OCI-LY3 (cell line): Measurements from ENCODE around the gene IPCEF1.

Experiments used
- H2AFZ ChIP-seq: fragments of 200-600, 300-600 bp; shearing (Covaris generic); 2 replicates; pipeline ENCODE4 v1.6.0; 2014; ENCODE audit warnings: antibody characterized with exemption, low read depth, low read length
- H3K27ac ChIP-seq: fragments of 200-600, 300-600 bp; sonication (generic); 2 replicates; pipeline ENCODE4 v1.5.1; 2014; ENCODE audit warnings: mild to moderate bottlenecking, low read length, moderate library complexity, mixed read lengths
- H3K27me3 ChIP-seq: fragments of 200-600, 300-600 bp; sonication (generic); 2 replicates; pipeline ENCODE4 v1.6.1; 2014; ENCODE audit warnings: low read depth, low read length, mixed read lengths
- H3K36me3 ChIP-seq: fragments of 200-600, 300-600 bp; sonication (generic); replicated peaks from 2 replicates; pipeline ENCODE3; 2014; ENCODE audit warnings: low read depth, low read length, mixed read lengths
- H3K4me1 ChIP-seq: fragments of 300-600, 200-600 bp; sonication (generic); 2 replicates; pipeline ENCODE4 v1.6.1; 2014; ENCODE audit warnings: low read length, mixed read lengths
- H3K4me2 ChIP-seq: fragments of 200-600, 300-600 bp; sonication (generic); 2 replicates; pipeline ENCODE4 v1.6.1; 2014; ENCODE audit warnings: low read length, mixed read lengths
- H3K4me3 ChIP-seq: fragments of 300-600, 200-600 bp; sonication (generic); 2 replicates; pipeline ENCODE4 v1.5.1; 2014; ENCODE audit warnings: antibody characterized with exemption, mild to moderate bottlenecking, low read length, moderate library complexity
- H3K79me2 ChIP-seq: fragments of 300-600, 200-600 bp; shearing (Covaris generic); 2 replicates; pipeline ENCODE4 v1.6.1; 2014; ENCODE audit warnings: mild to moderate bottlenecking, low read length, mixed read lengths
- H3K9ac ChIP-seq: fragments of 300-600, 200-600 bp; shearing (Covaris generic); 2 replicates; pipeline ENCODE4 v1.6.0; 2014; ENCODE audit warnings: mild to moderate bottlenecking, low read length, moderate library complexity
- H3K9me3 ChIP-seq: fragments of 200-600, 300-600 bp; shearing (Covaris generic); 2 replicates; pipeline ENCODE4 v1.6.1; 2014; ENCODE audit warnings: low read length, mixed read lengths; ENCODE audit not compliant: insufficient read depth
- H4K20me1 ChIP-seq: fragments of 200-600, 300-600 bp; sonication (generic); 2 replicates; pipeline ENCODE4 v1.6.1; 2016; ENCODE audit warnings: low read length, mixed read lengths; ENCODE audit not compliant: insufficient read depth
- EZH2phosphoT487 ChIP-seq: fragments of 200-600 bp; shearing (Covaris generic); IDR thresholded peaks from 2 replicates; pipeline ENCODE4 v1.6.1; 2018; ENCODE audit warnings: antibody characterized with exemption, mixed run types, low read depth
- TF ChIP-seq, protein P1 (sequence below): fragments of 200-600, 300-600 bp; sonication (generic); IDR thresholded peaks from 2 replicates; pipeline ENCODE4 v1.5.1; 2014; ENCODE audit warnings: antibody characterized with exemption, low read length, low read depth

Gene IPCEF1

DNA sequence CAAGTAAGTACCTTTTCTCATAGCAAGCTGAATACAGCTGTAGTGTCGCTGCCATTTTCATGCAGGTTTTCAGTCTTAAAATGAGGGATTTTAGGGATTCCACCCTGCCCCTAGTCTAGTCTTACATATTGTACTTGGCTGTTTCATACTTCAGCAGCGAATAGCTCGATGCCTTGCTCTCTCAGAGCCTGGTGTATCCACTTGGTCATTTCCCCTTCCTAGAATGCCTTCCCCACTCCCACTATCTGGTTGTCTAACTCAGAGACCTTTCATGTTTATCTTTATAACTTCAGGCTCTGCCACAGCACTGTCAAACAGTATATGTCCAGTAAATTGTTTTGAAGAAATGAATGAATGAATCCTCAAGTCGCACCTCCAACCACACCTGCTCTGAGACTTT lies 21.1 kb upstream of the IPCEF1 start:
- Histone ChIP-seq H3K9me3 (no peaks in the 10 kb centered on the region), H3K27me3 (no peaks in the 10 kb centered on the region), H3K4me2 (no peak overlapping the region), H3K9ac (no peak overlapping the region), H3K79me2 (no peaks in the 10 kb centered on the region), H2AFZ (no peak overlapping the region), H3K27ac (no peak overlapping the region), H3K4me1 (no peaks in the 10 kb centered on the region), H3K4me3 (no peak overlapping the region), H3K36me3 (no peaks in the 10 kb centered on the region), H4K20me1 (no peaks in the 10 kb centered on the region)
- TF ChIP-seq, protein P1, sequence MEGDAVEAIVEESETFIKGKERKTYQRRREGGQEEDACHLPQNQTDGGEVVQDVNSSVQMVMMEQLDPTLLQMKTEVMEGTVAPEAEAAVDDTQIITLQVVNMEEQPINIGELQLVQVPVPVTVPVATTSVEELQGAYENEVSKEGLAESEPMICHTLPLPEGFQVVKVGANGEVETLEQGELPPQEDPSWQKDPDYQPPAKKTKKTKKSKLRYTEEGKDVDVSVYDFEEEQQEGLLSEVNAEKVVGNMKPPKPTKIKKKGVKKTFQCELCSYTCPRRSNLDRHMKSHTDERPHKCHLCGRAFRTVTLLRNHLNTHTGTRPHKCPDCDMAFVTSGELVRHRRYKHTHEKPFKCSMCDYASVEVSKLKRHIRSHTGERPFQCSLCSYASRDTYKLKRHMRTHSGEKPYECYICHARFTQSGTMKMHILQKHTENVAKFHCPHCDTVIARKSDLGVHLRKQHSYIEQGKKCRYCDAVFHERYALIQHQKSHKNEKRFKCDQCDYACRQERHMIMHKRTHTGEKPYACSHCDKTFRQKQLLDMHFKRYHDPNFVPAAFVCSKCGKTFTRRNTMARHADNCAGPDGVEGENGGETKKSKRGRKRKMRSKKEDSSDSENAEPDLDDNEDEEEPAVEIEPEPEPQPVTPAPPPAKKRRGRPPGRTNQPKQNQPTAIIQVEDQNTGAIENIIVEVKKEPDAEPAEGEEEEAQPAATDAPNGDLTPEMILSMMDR: no peak
- TF ChIP-seq EZH2phosphoT487: no peak

DNA sequence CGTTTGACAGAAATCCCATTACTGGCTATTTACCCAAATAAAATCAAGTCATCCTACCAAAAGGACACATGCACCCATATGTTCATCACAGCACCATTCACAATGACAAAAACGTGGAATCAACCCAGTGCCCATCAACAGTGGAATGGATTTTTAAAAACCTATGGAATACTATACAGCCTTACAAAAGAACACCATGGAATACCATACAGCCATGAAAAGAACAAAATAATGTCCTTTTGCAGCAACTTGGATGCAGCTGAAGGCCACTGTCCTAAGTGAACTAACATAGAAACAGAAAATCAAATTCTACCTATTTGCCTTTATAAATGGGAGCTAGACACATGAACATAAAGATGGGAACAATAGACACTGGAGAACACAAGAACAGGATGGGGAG lies 17.4 kb upstream of the IPCEF1 start:
- Histone ChIP-seq H3K9me3 (no peaks in the 10 kb centered on the region), H3K27ac (no peak overlapping the region), H3K9ac (no peak overlapping the region), H3K4me1 (peaks cover 2% of the 10 kb centered on the region; the same call in 1 of the 2 replicates), H3K36me3 (no peaks in the 10 kb centered on the region), H4K20me1 (no peaks in the 10 kb centered on the region), H3K27me3 (peaks cover 12% of the 10 kb centered on the region; the same call in 1 of the 2 replicates), H2AFZ (no peak overlapping the region), H3K4me3 (no peak overlapping the region), H3K4me2 (no peak overlapping the region), H3K79me2 (no peaks in the 10 kb centered on the region)
- TF ChIP-seq, protein P1: no peak
- TF ChIP-seq EZH2phosphoT487: no peak

DNA sequence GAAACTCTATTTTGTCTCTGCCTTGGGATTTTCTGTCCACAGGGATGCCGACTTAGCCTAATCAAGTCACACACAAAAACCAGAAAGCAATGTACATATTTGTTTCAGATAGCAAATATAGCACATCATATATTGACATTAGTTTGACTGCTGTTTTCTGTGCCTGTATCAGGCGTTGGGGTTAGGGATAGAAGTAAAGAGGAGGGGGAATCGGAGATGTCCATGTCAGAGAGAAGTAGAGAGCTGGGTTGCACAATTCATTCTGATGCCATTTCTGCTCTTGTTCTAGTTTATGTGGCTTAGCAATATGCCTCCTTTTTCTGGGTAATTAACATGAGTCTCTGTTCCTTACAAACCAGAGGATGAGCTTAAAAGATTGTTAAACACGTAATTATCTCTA lies 14.7 kb upstream of the IPCEF1 start:
- peaks cover 28% of the 10 kb centered on the region for H3K27me3 ChIP-seq
- no peak overlapping the region for H3K27ac ChIP-seq
- H3K4me3 ChIP-seq: no peak overlapping the region
- peaks cover 2% of the 10 kb centered on the region; the same call in 1 of the 2 replicates for H3K4me1 ChIP-seq
- TF ChIP-seq EZH2phosphoT487: no peak
- TF ChIP-seq, protein P1: no peak
- no peak overlapping the region for H2AFZ ChIP-seq
- no peaks in the 10 kb centered on the region for H3K36me3 ChIP-seq
- no peaks in the 10 kb centered on the region for H3K79me2 ChIP-seq
- no peak overlapping the region for H3K9ac ChIP-seq
- H4K20me1 ChIP-seq: no peaks in the 10 kb centered on the region
- H3K9me3 ChIP-seq: no peaks in the 10 kb centered on the region
- H3K4me2 ChIP-seq: no peak overlapping the region

DNA sequence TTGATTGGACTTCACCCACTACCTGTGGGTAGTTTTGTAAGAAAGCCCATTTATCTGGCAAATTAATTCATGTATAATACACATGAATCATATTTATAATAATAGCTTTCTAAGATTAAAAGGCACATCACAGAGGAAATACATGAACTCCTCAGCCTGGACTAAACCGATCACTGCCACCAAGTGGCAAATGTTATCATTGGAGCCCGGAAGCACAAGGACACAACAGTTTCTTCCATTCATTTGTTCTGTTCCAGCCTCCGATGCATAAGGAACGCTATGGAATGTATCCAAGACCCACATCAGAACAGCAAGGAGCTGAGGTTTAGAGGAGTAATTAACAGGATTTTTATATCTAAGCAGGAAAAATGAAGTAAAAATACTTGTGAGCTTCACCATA lies 13.9 kb upstream of the IPCEF1 start:
- H4K20me1 ChIP-seq: no peaks in the 10 kb centered on the region
- H3K27ac ChIP-seq: no peak overlapping the region
- no peaks in the 10 kb centered on the region for H3K9me3 ChIP-seq
- no peak for TF ChIP-seq EZH2phosphoT487
- TF ChIP-seq, protein P1: peak; percentile 54
- peaks cover 31% of the 10 kb centered on the region for H3K27me3 ChIP-seq
- peaks cover 2% of the 10 kb centered on the region; the same call in 1 of the 2 replicates for H3K4me1 ChIP-seq
- peak overlapping the region; percentile 44 for H3K4me2 ChIP-seq
- H2AFZ ChIP-seq: peak overlapping the region; percentile 60; the same call in 1 of the 2 replicates
- H3K4me3 ChIP-seq: peak overlapping the region; percentile 52; the same call in 1 of the 2 replicates
- H3K36me3 ChIP-seq: no peaks in the 10 kb centered on the region
- no peaks in the 10 kb centered on the region for H3K79me2 ChIP-seq
- H3K9ac ChIP-seq: no peak overlapping the region
